Measurements from ENCODE around the gene SFRP5.

SFRP5 gene

DNA sequence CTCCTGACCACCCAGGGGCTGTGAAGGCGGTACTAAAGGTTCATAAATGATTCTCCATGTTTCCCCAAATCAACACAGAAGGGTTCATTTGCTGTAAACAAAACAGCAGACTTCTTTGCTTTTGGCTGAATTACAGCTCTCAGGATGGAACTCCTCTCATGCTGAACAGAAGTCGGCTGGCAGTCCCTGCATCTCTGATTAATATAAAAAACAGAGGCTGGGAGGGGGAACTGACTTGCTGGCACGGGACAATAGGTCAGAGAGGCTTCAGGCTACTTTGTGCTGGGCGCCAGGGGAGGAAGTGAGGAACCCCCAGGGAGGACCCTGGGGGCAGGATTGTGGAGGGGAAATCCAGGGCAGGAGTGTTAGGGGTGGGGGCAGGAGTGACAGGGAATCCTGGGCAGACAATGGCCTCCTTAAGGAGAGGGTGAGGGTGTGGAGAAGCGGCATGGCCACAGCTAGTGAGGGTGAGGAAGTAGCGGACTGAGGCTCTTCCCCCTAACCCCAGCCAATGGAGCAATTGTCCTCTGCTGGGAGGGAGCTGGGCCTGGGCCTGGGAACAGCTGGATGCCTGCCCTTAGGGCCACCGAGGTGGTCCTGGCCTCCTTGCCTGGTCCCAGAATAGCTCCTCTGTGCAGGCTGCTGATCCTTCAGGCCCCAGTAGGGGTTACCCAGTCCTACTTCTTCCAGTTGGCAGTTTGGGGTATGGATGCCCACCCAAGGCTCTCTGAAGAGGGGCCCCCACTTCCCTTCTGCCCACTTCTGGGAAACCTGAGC is 9.2 kb upstream of the SFRP5 start:
- TF ChIP-seq ARNTL (CRISPR knock-in tag; IDR thresholded peaks at IDR 0.05; ENCODE audit: borderline replicate concordance, low read depth) (no peak), GLIS3 (CRISPR knock-in tag; IDR thresholded peaks at IDR 0.05) (no peak), ESRRG (CRISPR knock-in tag; IDR thresholded peaks at IDR 0.05) (no peak), BACH2 (CRISPR knock-in tag; IDR thresholded peaks at IDR 0.05; ENCODE audit: borderline replicate concordance) (no peak)
- TF ChIP-seq, protein P1, sequence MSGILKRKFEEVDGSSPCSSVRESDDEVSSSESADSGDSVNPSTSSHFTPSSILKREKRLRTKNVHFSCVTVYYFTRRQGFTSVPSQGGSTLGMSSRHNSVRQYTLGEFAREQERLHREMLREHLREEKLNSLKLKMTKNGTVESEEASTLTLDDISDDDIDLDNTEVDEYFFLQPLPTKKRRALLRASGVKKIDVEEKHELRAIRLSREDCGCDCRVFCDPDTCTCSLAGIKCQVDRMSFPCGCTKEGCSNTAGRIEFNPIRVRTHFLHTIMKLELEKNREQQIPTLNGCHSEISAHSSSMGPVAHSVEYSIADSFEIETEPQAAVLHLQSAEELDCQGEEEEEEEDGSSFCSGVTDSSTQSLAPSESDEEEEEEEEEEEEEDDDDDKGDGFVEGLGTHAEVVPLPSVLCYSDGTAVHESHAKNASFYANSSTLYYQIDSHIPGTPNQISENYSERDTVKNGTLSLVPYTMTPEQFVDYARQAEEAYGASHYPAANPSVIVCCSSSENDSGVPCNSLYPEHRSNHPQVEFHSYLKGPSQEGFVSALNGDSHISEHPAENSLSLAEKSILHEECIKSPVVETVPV (CRISPR knock-in tag; IDR thresholded peaks at IDR 0.05), result no peak
- TF ChIP-seq, protein P2, sequence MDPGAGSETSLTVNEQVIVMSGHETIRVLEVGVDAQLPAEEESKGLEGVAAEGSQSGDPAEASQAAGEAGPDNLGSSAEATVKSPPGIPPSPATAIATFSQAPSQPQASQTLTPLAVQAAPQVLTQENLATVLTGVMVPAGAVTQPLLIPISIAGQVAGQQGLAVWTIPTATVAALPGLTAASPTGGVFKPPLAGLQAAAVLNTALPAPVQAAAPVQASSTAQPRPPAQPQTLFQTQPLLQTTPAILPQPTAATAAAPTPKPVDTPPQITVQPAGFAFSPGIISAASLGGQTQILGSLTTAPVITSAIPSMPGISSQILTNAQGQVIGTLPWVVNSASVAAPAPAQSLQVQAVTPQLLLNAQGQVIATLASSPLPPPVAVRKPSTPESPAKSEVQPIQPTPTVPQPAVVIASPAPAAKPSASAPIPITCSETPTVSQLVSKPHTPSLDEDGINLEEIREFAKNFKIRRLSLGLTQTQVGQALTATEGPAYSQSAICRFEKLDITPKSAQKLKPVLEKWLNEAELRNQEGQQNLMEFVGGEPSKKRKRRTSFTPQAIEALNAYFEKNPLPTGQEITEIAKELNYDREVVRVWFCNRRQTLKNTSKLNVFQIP (CRISPR knock-in tag; IDR thresholded peaks at IDR 0.05; ENCODE audit: borderline replicate concordance, low read depth), result no peak
- ATAC-seq, result peak; percentile 31; the same call in 2 of the 3 replicates

DNA sequence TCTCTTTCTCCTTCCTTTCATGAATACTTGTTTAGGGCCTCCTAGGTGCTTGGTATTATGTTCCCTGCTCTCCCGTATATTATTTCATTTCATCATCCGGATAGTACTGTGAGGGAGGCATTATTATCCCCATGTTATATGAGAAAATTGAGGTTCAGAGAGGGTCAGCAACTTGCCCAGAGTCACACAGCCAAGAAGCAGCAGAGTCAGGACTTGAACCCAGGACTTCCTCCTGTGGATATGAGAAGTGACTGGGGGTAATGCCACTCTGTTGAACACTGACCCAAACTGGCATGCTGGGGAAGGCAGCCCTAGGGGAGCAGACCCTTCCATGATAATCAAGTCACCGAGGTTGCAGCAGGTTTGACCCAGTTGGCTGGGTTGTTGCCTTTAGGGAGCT is 8.2 kb upstream of the SFRP5 start:
- ATAC-seq, result no peak
- TF ChIP-seq ESRRG (CRISPR knock-in tag; IDR thresholded peaks at IDR 0.05), result no peak
- no peak for TF ChIP-seq ZNF565 (CRISPR knock-in tag; conservative IDR thresholded peaks at IDR 0.05; ENCODE audit: low read depth)
- no peak for TF ChIP-seq PPARA (CRISPR knock-in tag; IDR thresholded peaks at IDR 0.05; ENCODE audit: borderline replicate concordance)
- TF ChIP-seq ZFP3 (CRISPR knock-in tag; IDR thresholded peaks at IDR 0.05), result no peak
- TF ChIP-seq, protein P2 (CRISPR knock-in tag; IDR thresholded peaks at IDR 0.05; ENCODE audit: borderline replicate concordance, low read depth), result no peak
- TF ChIP-seq, protein P3, sequence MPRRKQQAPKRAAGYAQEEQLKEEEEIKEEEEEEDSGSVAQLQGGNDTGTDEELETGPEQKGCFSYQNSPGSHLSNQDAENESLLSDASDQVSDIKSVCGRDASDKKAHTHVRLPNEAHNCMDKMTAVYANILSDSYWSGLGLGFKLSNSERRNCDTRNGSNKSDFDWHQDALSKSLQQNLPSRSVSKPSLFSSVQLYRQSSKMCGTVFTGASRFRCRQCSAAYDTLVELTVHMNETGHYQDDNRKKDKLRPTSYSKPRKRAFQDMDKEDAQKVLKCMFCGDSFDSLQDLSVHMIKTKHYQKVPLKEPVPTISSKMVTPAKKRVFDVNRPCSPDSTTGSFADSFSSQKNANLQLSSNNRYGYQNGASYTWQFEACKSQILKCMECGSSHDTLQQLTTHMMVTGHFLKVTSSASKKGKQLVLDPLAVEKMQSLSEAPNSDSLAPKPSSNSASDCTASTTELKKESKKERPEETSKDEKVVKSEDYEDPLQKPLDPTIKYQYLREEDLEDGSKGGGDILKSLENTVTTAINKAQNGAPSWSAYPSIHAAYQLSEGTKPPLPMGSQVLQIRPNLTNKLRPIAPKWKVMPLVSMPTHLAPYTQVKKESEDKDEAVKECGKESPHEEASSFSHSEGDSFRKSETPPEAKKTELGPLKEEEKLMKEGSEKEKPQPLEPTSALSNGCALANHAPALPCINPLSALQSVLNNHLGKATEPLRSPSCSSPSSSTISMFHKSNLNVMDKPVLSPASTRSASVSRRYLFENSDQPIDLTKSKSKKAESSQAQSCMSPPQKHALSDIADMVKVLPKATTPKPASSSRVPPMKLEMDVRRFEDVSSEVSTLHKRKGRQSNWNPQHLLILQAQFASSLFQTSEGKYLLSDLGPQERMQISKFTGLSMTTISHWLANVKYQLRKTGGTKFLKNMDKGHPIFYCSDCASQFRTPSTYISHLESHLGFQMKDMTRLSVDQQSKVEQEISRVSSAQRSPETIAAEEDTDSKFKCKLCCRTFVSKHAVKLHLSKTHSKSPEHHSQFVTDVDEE (CRISPR knock-in tag; IDR thresholded peaks at IDR 0.05), result no peak
- TF ChIP-seq, protein P4, sequence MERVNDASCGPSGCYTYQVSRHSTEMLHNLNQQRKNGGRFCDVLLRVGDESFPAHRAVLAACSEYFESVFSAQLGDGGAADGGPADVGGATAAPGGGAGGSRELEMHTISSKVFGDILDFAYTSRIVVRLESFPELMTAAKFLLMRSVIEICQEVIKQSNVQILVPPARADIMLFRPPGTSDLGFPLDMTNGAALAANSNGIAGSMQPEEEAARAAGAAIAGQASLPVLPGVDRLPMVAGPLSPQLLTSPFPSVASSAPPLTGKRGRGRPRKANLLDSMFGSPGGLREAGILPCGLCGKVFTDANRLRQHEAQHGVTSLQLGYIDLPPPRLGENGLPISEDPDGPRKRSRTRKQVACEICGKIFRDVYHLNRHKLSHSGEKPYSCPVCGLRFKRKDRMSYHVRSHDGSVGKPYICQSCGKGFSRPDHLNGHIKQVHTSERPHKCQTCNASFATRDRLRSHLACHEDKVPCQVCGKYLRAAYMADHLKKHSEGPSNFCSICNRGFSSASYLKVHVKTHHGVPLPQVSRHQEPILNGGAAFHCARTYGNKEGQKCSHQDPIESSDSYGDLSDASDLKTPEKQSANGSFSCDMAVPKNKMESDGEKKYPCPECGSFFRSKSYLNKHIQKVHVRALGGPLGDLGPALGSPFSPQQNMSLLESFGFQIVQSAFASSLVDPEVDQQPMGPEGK (CRISPR knock-in tag; IDR thresholded peaks at IDR 0.05; ENCODE audit: borderline replicate concordance), result no peak
- TF ChIP-seq ZFP30 (CRISPR knock-in tag; IDR thresholded peaks at IDR 0.05), result no peak
- TF ChIP-seq, protein P5, sequence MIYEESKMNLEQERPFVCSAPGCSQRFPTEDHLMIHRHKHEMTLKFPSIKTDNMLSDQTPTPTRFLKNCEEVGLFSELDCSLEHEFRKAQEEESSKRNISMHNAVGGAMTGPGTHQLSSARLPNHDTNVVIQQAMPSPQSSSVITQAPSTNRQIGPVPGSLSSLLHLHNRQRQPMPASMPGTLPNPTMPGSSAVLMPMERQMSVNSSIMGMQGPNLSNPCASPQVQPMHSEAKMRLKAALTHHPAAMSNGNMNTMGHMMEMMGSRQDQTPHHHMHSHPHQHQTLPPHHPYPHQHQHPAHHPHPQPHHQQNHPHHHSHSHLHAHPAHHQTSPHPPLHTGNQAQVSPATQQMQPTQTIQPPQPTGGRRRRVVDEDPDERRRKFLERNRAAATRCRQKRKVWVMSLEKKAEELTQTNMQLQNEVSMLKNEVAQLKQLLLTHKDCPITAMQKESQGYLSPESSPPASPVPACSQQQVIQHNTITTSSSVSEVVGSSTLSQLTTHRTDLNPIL (CRISPR knock-in tag; IDR thresholded peaks at IDR 0.05; ENCODE audit: low read depth), result no peak
- TF ChIP-seq, protein P1 (CRISPR knock-in tag; IDR thresholded peaks at IDR 0.05), result no peak
- no peak for TF ChIP-seq BACH2 (CRISPR knock-in tag; IDR thresholded peaks at IDR 0.05; ENCODE audit: borderline replicate concordance)
- TF ChIP-seq OSR1 (CRISPR knock-in tag; IDR thresholded peaks at IDR 0.05), result no peak
- no peak for TF ChIP-seq ZC3H10 (CRISPR knock-in tag; IDR thresholded peaks at IDR 0.05)
- TF ChIP-seq ISL1 (CRISPR knock-in tag; IDR thresholded peaks at IDR 0.05), result no peak
